IMR-90 (cell line): ENCODE results near the gene DNAJC11. TPM values are rescaled to one million over a fixed set of nuclear protein-coding genes. Genes with fewer than 3 reads are reported as not detected.

Experiments used
- ATAC-seq: fragments of 200-7000 bp; cut with Tn5 transposase; 2 replicates; pipeline ENCODE4 v1.9.1; 2020; ENCODE audit warnings: low read depth, mild to moderate bottlenecking, moderate library complexity
- BruUV-seq: library from RNA; stranded (reverse); fragments of 400-500 nt; replicated peaks from 2 replicates; lab custom pipeline; 2021; lab: Mats Ljungman, UMichigan
- CTCF ChIA-PET: fragments of 300-600 bp; formaldehyde crosslinking; extraction: SDS; loops from one replicate; lab custom pipeline; 2021; ENCODE audit warnings: antibody characterized with exemption; lab: Yijun Ruan, JAX
- POLR2A ChIA-PET: fragments of 300-600 bp; sonication (Branson Sonifier 250); formaldehyde crosslinking; loops from one replicate; lab custom pipeline; 2022; ENCODE audit warnings: antibody characterized with exemption; ENCODE audit not compliant: unreplicated experiment; lab: Charles Lee
- DNase-seq: peaks from one replicate; pipeline ENCODE4 v3.0.0; 2013
- H2AFZ ChIP-seq: replicated peaks from 2 replicates; pipeline ENCODE3; 2013; ENCODE audit warnings: low read length, mild to moderate bottlenecking; ENCODE audit not compliant: poor library complexity
- H2AK5ac ChIP-seq: 2 replicates; pipeline ENCODE4 v1.6.1; 2013; ENCODE audit warnings: low read depth, low read length, inconsistent platforms
- H2AK9ac ChIP-seq: replicated peaks from 2 replicates; pipeline ENCODE3; 2013; ENCODE audit warnings: mild to moderate bottlenecking, low read depth, low read length, moderate library complexity; ENCODE audit not compliant: poor library complexity
- H2BK120ac ChIP-seq: 2 replicates; pipeline ENCODE4 v1.6.1; 2013; ENCODE audit warnings: low read depth, low read length, inconsistent platforms
- H2BK15ac ChIP-seq: 3 replicates; pipeline ENCODE4 v1.6.1; 2013; ENCODE audit warnings: low read depth, low read length, inconsistent platforms
- H2BK20ac ChIP-seq: 2 replicates; pipeline ENCODE4 v1.6.1; 2013; ENCODE audit warnings: low read depth, mild to moderate bottlenecking, inconsistent platforms, low read length, moderate library complexity
- H2BK5ac ChIP-seq: 2 replicates; pipeline ENCODE4 v1.6.1; 2013; ENCODE audit warnings: mild to moderate bottlenecking, low read depth, low read length, inconsistent platforms; ENCODE audit not compliant: poor library complexity, severe bottlenecking
- H3K14ac ChIP-seq: replicated peaks from 2 replicates; pipeline ENCODE4 v1.6.1; 2013; ENCODE audit warnings: low read depth, low read length, inconsistent platforms
- H3K18ac ChIP-seq: 2 replicates; pipeline ENCODE4 v1.6.1; 2013; ENCODE audit warnings: low read depth, low read length, control low read depth
- H3K23ac ChIP-seq: 2 replicates; pipeline ENCODE4 v1.6.1; 2013; ENCODE audit warnings: low read depth, low read length, inconsistent platforms
- H3K27ac ChIP-seq: 2 replicates; pipeline ENCODE4 v1.5.1; 2013; ENCODE audit warnings: mild to moderate bottlenecking, control low read depth, low read length; ENCODE audit not compliant: insufficient read depth
- H3K27me3 ChIP-seq: 2 replicates; pipeline ENCODE4 v1.6.1; 2013; ENCODE audit warnings: low read length; ENCODE audit not compliant: control insufficient read depth, insufficient read depth
- H3K36me3 ChIP-seq: 2 replicates; pipeline ENCODE4 v1.6.1; 2013; ENCODE audit warnings: low read length, mixed read lengths; ENCODE audit not compliant: control insufficient read depth, insufficient read depth
- H3K4ac ChIP-seq: 2 replicates; pipeline ENCODE4 v1.6.1; 2013; ENCODE audit warnings: low read depth, low read length, inconsistent platforms
- H3K4me1 ChIP-seq: 2 replicates; pipeline ENCODE4 v1.6.1; 2013; ENCODE audit warnings: low read length, mixed read lengths; ENCODE audit not compliant: control insufficient read depth, insufficient read depth
- H3K4me2 ChIP-seq: 2 replicates; pipeline ENCODE4 v1.6.1; 2013; ENCODE audit warnings: low read depth, mild to moderate bottlenecking, control low read depth, low read length, moderate library complexity
- H3K4me3 ChIP-seq: 2 replicates; pipeline ENCODE4 v1.5.1; 2013; ENCODE audit warnings: low read depth, mild to moderate bottlenecking, control low read depth, low read length, moderate library complexity; ENCODE audit not compliant: insufficient read depth
- H3K56ac ChIP-seq: 2 replicates; pipeline ENCODE4 v1.6.1; 2013; ENCODE audit warnings: low read length, inconsistent platforms; ENCODE audit not compliant: insufficient read depth; ENCODE audit errors: extremely low read depth
- H3K79me1 ChIP-seq, 2 experiments: 2 replicates each; pipeline ENCODE4 v1.6.1; 2013; ENCODE audit warnings: low read length in 2 of 2, inconsistent platforms in 1 of 2, low read depth in 1 of 2
- H3K9ac ChIP-seq: 2 replicates; pipeline ENCODE4 v1.6.1; 2013; ENCODE audit warnings: low read depth, low read length, control low read depth
- H3K9me1 ChIP-seq: 2 replicates; pipeline ENCODE4 v1.6.1; 2013; ENCODE audit warnings: low read length, inconsistent platforms; ENCODE audit not compliant: insufficient read depth
- H3K9me3 ChIP-seq: 2 replicates; pipeline ENCODE4 v1.6.1; 2013; ENCODE audit warnings: low read length; ENCODE audit not compliant: control insufficient read depth, insufficient read depth
- H4K20me1 ChIP-seq: 2 replicates; pipeline ENCODE4 v1.6.1; 2013; ENCODE audit warnings: low read length, inconsistent platforms; ENCODE audit not compliant: insufficient read depth
- H4K5ac ChIP-seq: 2 replicates; pipeline ENCODE4 v1.6.1; 2013; ENCODE audit warnings: mild to moderate bottlenecking, low read depth, low read length, control low read depth
- H4K8ac ChIP-seq, 2 experiments: 2 replicates each; pipeline ENCODE4 v1.6.1; 2013; ENCODE audit warnings: low read depth in 2 of 2, low read length in 2 of 2, control low read depth in 1 of 2, inconsistent platforms in 1 of 2
- H4K91ac ChIP-seq: 2 replicates; pipeline ENCODE4 v1.6.1; 2013; ENCODE audit warnings: low read depth, low read length, inconsistent platforms; ENCODE audit not compliant: insufficient read depth
- BHLHE40 ChIP-seq: fragments of 150-350 bp; IDR thresholded peaks from 2 replicates; pipeline ENCODE4 v1.6.1; 2016; ENCODE audit warnings: mild to moderate bottlenecking, low read depth, low read length
- CEBPB ChIP-seq: IDR thresholded peaks from 2 replicates; pipeline ENCODE4 v1.6.1; 2012; ENCODE audit warnings: low read depth, low read length, improper control_type of control experiment
- CHD1 ChIP-seq: IDR thresholded peaks from 2 replicates; pipeline ENCODE4 v1.6.1; 2012; ENCODE audit warnings: low read depth, low read length, improper control_type of control experiment
- FOS ChIP-seq: fragments of 150-350 bp; IDR thresholded peaks from 2 replicates; pipeline ENCODE4 v1.6.1; 2016; ENCODE audit warnings: low read depth, low read length
- MAFK ChIP-seq: IDR thresholded peaks from 2 replicates; pipeline ENCODE4 v1.6.1; 2012; ENCODE audit warnings: low read depth, low read length, improper control_type of control experiment
- MAZ ChIP-seq: IDR thresholded peaks from 2 replicates; pipeline ENCODE4 v1.6.1; 2012; ENCODE audit warnings: low read depth, mild to moderate bottlenecking, low read length, improper control_type of control experiment, moderate library complexity, borderline replicate concordance
- MXI1 ChIP-seq: IDR thresholded peaks from 2 replicates; pipeline ENCODE4 v1.6.1; 2012; ENCODE audit warnings: low read depth, mild to moderate bottlenecking, low read length, moderate library complexity, borderline replicate concordance
- NFE2L2 ChIP-seq: fragments of 150-350 bp; IDR thresholded peaks from 2 replicates; pipeline ENCODE4 v1.6.1; 2016; ENCODE audit warnings: low read depth, mild to moderate bottlenecking, low read length
- POLR2A ChIP-seq: IDR thresholded peaks from 2 replicates; pipeline ENCODE4 v1.6.1; 2012; ENCODE audit warnings: mild to moderate bottlenecking, low read depth, low read length
- RAD21 ChIP-seq: IDR thresholded peaks from 2 replicates; pipeline ENCODE4 v1.6.1; 2012; ENCODE audit warnings: low read length, improper control_type of control experiment
- RCOR1 ChIP-seq: IDR thresholded peaks from 2 replicates; pipeline ENCODE4 v1.6.1; 2012; ENCODE audit warnings: mild to moderate bottlenecking, low read length, improper control_type of control experiment; ENCODE audit not compliant: insufficient replicate concordance
- WGBS, 2 experiments: methylation state at CpG; one replicate each; pipeline versions ENCODE4 v1.1.5 to v1.1.7; 2013; ENCODE audit warnings: missing lambda C conversion rate in 2 of 2; ENCODE audit not compliant: insufficient read length in 1 of 2; ENCODE audit errors: extremely low coverage in 2 of 2; 5-methylcytosine and 5-hydroxymethylcytosine counted together
- dilution Hi-C: fragments of 300-500 bp; cut with HindIII; formaldehyde crosslinking; loops from one replicate; pipeline ENCODE4 v1.14.3; 2018; ENCODE audit warnings: low sequenced_read_pairs; ENCODE audit not compliant: unreplicated experiment
- in situ Hi-C: fragments of 300-500 bp; cut with MboI; formaldehyde crosslinking; loops from 3 replicates; pipeline ENCODE4 v1.14.3; 2019; ENCODE audit warnings: low sequenced_read_pairs, inconsistent platforms, mixed read lengths
- intact Hi-C: fragments of 100-400 bp; cut with micrococcal nuclease; formaldehyde crosslinking; loops from 2 replicates; pipeline ENCODE4 v1.10.0; 2022
- polyA plus RNA-seq, 3 experiments: library from polyadenylated mRNA; depleted of rRNA; stranded (reverse); fragments of >200 nt; gene quantifications; 2 replicates each; pipeline ENCODE4 v1.2.3, GENCODE V29; 2012; ENCODE audit warnings: low replicate concordance in 1 of 3
- total RNA-seq: library from RNA; depleted of rRNA; stranded (reverse); fragments of >200 nt; gene quantifications from 2 replicates; pipeline ENCODE4 v1.2.3, GENCODE V29; 2012
- TF ChIP-seq, protein P1 (sequence below): conservative IDR thresholded peaks from 2 replicates; pipeline ENCODE4 v1.5.1; 2012; ENCODE audit warnings: mild to moderate bottlenecking, low read depth, low read length, improper control_type of control experiment
- TF ChIP-seq, protein P2 (sequence below): fragments of 150-350 bp; IDR thresholded peaks from 2 replicates; pipeline ENCODE4 v1.6.1; 2016; ENCODE audit warnings: low read depth, mild to moderate bottlenecking, low read length, moderate library complexity, borderline replicate concordance
- TF ChIP-seq, protein P3 (sequence below): fragments of 150-350 bp; IDR thresholded peaks from 2 replicates; pipeline ENCODE4 v1.6.1; 2017; ENCODE audit warnings: mild to moderate bottlenecking, antibody characterized with exemption, low read length, low read depth

DNAJC11 gene
- total and polyA plus RNA-seq, 2 of the 4 experiments (the other 2 are of a cell fraction): 38.7 to 48.5 TPM

DNA sequence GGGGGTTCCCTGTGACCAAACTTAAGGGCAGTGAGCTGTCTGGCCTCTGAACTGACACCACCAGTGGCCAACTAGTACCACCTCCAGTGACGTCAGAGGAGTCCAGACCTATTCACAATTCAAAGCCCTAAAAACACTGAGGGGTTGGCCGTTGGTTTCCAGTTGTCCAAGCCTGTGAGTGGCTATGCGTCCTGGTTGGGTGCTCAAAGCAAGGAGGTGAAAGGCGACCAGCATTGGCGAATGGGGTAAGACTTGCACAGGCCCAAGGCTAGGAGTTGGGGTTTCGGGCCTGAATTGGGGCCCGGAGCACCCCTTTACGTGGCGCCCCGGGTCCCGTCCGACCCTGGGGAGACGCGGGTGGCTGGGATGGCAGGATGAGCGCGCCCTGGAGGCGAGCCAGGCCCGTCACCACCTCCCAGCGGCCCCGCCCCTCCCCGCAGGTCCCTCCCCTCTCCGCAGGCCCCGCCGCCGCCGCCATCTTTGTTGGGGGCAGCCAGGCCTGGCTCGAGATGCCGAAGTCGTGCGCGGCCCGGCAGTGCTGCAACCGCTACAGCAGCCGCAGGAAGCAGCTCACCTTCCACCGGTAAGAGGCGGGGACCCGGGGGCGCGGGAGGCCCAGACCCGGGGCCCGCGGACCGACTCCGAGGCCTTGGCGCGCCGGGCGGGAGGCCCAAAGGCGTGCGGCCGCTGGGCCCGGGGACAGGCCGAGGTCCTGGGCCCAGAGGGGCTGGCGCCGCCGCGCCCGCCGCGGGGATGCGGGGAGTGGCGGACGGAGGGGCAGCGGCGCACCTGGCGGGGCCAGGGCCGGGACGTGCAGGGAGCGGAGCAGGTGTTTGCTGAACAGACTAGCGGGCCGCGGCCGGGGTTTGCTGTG is 76.7 kb downstream of the DNAJC11 start, which contains the start of gene THAP3:
Gene THAP3, plus strand, starts transcription at position 159 of the 874 bp plus-strand sequence. Its CDS starts 351 bp downstream, at position 510.
- peak within 1 kb of the TSS; percentile 93 for H3K23ac ChIP-seq
- no peak within 1 kb of the TSS for H2BK120ac ChIP-seq
- H3K4me1 ChIP-seq: peaks cover 6% of the 10 kb centered on the region
- ATAC-seq: peak; percentile 95
- no peak within 1 kb of the TSS for H3K18ac ChIP-seq
- WGBS, 2 experiments: 1% methylated on average over 46 of the region's 73 CpGs; no CpG with 5 or more reads in 1 of the 2 experiments
- intact Hi-C loops: no loop called here
- peak within 1 kb of the TSS; percentile 85 for H3K14ac ChIP-seq
- peak within 1 kb of the TSS; percentile 64 for H3K4ac ChIP-seq
- H2AFZ ChIP-seq: peak within 1 kb of the TSS; percentile 92
- ChIA-PET CTCF (interaction anchor here (0.6 kb wide), 1 partner anchor 108 kb away, joined by 4 read pairs; no protein-coding TSS in a partner anchor), POLR2A (no interaction called here)
- BruUV-seq: no TSS peak
- no peaks in the 10 kb centered on the region for H3K27me3 ChIP-seq
- peaks cover 35 to 81% of the 10 kb centered on the region in 2 experiments for H3K79me1 ChIP-seq
- DNase-seq: peak; percentile 85
- H4K91ac ChIP-seq: peak within 1 kb of the TSS; percentile 66; the same call in 1 of the 2 replicates
- peak within 1 kb of the TSS; percentile 95 for H3K4me2 ChIP-seq
- H3K9ac ChIP-seq: peak within 1 kb of the TSS; percentile 65
- in situ Hi-C loops: no loop called here
- H4K20me1 ChIP-seq: peaks cover 49% of the 10 kb centered on the region
- H2BK20ac ChIP-seq: no peak within 1 kb of the TSS
- H2AK5ac ChIP-seq: peak within 1 kb of the TSS; percentile 22
- peak within 1 kb of the TSS; percentile 67 for H3K4me3 ChIP-seq
- H3K36me3 ChIP-seq: peaks cover 56% of the 10 kb centered on the region
- peak within 1 kb of the TSS; percentile 23 for H4K5ac ChIP-seq
- H3K9me1 ChIP-seq: peaks cover 4% of the 10 kb centered on the region
- no peak within 1 kb of the TSS for H2BK15ac ChIP-seq
- peak within 1 kb of the TSS; percentile 85 for H3K27ac ChIP-seq
- peak within 1 kb of the TSS; percentile 74 for H2AK9ac ChIP-seq
- H3K56ac ChIP-seq: no peak within 1 kb of the TSS; the same call in 1 of the 2 replicates
- no peaks in the 10 kb centered on the region for H3K9me3 ChIP-seq
- H2BK5ac ChIP-seq: peak within 1 kb of the TSS; percentile 67
- peak within 1 kb of the TSS in 1 of 2 experiments; percentile 66; a peak in 2 of 4 replicates for H4K8ac ChIP-seq
- dilution Hi-C loops: no loop called here
- TF ChIP-seq BHLHE40 (no peak), NFE2L2 (no peak), FOS (no peak), MXI1 (0 out of 2 replicates have a peak, but pooled peaks have one; percentile 32), MAZ (peak; percentile 52; the same call in 1 of the 2 replicates), POLR2A (no peak), CEBPB (no peak), RCOR1 (no peak), RAD21 (no peak), MAFK (no peak), CHD1 (no peak)
- TF ChIP-seq, protein P1, sequence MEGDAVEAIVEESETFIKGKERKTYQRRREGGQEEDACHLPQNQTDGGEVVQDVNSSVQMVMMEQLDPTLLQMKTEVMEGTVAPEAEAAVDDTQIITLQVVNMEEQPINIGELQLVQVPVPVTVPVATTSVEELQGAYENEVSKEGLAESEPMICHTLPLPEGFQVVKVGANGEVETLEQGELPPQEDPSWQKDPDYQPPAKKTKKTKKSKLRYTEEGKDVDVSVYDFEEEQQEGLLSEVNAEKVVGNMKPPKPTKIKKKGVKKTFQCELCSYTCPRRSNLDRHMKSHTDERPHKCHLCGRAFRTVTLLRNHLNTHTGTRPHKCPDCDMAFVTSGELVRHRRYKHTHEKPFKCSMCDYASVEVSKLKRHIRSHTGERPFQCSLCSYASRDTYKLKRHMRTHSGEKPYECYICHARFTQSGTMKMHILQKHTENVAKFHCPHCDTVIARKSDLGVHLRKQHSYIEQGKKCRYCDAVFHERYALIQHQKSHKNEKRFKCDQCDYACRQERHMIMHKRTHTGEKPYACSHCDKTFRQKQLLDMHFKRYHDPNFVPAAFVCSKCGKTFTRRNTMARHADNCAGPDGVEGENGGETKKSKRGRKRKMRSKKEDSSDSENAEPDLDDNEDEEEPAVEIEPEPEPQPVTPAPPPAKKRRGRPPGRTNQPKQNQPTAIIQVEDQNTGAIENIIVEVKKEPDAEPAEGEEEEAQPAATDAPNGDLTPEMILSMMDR: no peak
- TF ChIP-seq, protein P2, sequence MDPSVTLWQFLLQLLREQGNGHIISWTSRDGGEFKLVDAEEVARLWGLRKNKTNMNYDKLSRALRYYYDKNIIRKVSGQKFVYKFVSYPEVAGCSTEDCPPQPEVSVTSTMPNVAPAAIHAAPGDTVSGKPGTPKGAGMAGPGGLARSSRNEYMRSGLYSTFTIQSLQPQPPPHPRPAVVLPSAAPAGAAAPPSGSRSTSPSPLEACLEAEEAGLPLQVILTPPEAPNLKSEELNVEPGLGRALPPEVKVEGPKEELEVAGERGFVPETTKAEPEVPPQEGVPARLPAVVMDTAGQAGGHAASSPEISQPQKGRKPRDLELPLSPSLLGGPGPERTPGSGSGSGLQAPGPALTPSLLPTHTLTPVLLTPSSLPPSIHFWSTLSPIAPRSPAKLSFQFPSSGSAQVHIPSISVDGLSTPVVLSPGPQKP: no peak
- TF ChIP-seq, protein P3, sequence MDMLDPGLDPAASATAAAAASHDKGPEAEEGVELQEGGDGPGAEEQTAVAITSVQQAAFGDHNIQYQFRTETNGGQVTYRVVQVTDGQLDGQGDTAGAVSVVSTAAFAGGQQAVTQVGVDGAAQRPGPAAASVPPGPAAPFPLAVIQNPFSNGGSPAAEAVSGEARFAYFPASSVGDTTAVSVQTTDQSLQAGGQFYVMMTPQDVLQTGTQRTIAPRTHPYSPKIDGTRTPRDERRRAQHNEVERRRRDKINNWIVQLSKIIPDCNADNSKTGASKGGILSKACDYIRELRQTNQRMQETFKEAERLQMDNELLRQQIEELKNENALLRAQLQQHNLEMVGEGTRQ: no peak
